GOT3 (cell line): ENCODE data around the gene BRK1.
A peak's percentile ranks its signal among the peaks of the same experiment; 100 is the strongest.
"Not testable (repeated sequence)": the region's sequence is repeated elsewhere in the genome, so short reads cannot be mapped to it uniquely, and the experiment has no call there.

Experiments used
- DNase-seq: peaks from one replicate; lab custom pipeline; 2025; ENCODE audit warnings: mixed read lengths; lab: John Stamatoyannopoulos, UW

Gene BRK1

GRCh38 chr3:10115326-10116137 is at the start of gene BRK1:
BRK1 (plus strand) TSS chr3:10115675; CDS start chr3:10115702, 27 bp downstream.
- DNase-seq, result peak; percentile 73

GRCh38 chr3:10070077-10070476 is 45.4 kb upstream of the BRK1 start:
- not testable (repeated sequence) for DNase-seq

- no peak for DNase-seq
Observed at GRCh38 chr3:10074666-10075065, 40.8 kb upstream of the BRK1 start.

GRCh38 chr3:10081871-10082270 is 33.6 kb upstream of the BRK1 start:
- no peak for DNase-seq

GRCh38 chr3:10085738-10086137 is 29.7 kb upstream of the BRK1 start:
- DNase-seq, result no peak

GRCh38 chr3:10088256-10088655 is 27.2 kb upstream of the BRK1 start:
- DNase-seq, result no peak

GRCh38 chr3:10090179-10090578 is 25.3 kb upstream of the BRK1 start:
- DNase-seq, result no peak

- not testable (repeated sequence) for DNase-seq
Observed at GRCh38 chr3:10090774-10091173, 24.7 kb upstream of the BRK1 start.

- DNase-seq, result not testable (repeated sequence)
Observed at GRCh38 chr3:10091387-10091786, 24.1 kb upstream of the BRK1 start.

GRCh38 chr3:10093678-10094077 is 21.8 kb upstream of the BRK1 start:
- DNase-seq, result no peak

- DNase-seq, result no peak
Observed at GRCh38 chr3:10099041-10099440, 16.4 kb upstream of the BRK1 start.

GRCh38 chr3:10106919-10107318 is 8.6 kb upstream of the BRK1 start:
- DNase-seq, result no peak

- no peak for DNase-seq
Observed at GRCh38 chr3:10108091-10108490, 7.4 kb upstream of the BRK1 start, which contains the start of gene FANCD2OS. FANCD2OS (minus strand) TSS chr3:10108255; CDS start chr3:10104774, 3,481 bp downstream.

- no peak for DNase-seq
Observed at GRCh38 chr3:10116138-10116460, 624 bp downstream of the BRK1 start.

GRCh38 chr3:10116928-10117327 is 1.5 kb downstream of the BRK1 start:
- no peak for DNase-seq

GRCh38 chr3:10119376-10119775 is 3.9 kb downstream of the BRK1 start:
- no peak for DNase-seq

- no peak for DNase-seq
Observed at GRCh38 chr3:10121064-10121463, 5.6 kb downstream of the BRK1 start.

GRCh38 chr3:10122724-10123123 is 7.2 kb downstream of the BRK1 start:
- DNase-seq, result no peak

GRCh38 chr3:10135872-10136271 is 20.4 kb downstream of the BRK1 start:
- DNase-seq, result not testable (repeated sequence)

- DNase-seq, result no peak
Observed at GRCh38 chr3:10136426-10137005, 21.0 kb downstream of the BRK1 start.

GRCh38 chr3:10137178-10137577 is 21.7 kb downstream of the BRK1 start:
- DNase-seq, result no peak

- no peak for DNase-seq
Observed at GRCh38 chr3:10140996-10141546, 25.6 kb downstream of the BRK1 start.
